ENCODE measurements around the gene STUM.

STUM gene

DNA sequence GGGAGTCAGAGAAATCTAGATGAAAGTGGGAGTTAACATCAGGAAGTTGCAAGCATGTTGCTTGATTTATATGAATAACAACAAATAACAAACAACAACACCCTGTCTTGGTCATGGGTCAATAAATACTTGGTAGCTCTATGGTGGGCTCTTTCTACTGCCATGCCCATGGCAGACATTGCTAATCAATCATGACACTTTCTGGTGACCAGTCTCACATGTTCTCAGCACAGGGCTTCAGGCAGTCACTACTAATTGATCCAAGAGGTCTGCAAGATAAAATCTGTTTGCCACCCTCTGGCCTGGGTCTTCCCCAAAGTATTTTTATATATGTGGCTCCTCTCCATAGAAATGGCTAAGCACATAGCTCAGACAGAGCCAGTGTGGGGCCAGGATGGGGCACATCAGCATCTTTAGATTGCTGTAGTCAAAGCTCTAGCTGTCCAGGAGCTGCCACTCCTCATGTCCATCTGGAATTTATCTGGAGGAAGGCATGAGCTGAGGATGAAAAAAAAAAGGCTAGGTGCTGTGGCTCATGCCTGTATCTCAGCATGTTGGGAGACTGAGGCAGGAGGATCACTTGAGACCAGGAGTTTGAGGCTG lies 51.2 kb downstream of the STUM start:
- Histone ChIP-seq H3K4me3 (ENCODE audit: low read length) (no peak overlapping the region), H3K36me3 (replicated peaks; ENCODE audit: insufficient read depth, low read length) (no peaks in the 10 kb centered on the region), H3K27me3 (replicated peaks; ENCODE audit: insufficient read depth, low read length) (no peaks in the 10 kb centered on the region), H4K20me1 (ENCODE audit: insufficient read depth, low read length) (no peaks in the 10 kb centered on the region), H2AFZ (ENCODE audit: low read length) (no peak overlapping the region), H3K9ac (ENCODE audit: low read length) (no peak overlapping the region), H3K79me2 (ENCODE audit: low read length) (no peaks in the 10 kb centered on the region), H3F3A (ENCODE audit: insufficient read depth, low read length) (no peaks in the 10 kb centered on the region), H3K27ac (ENCODE audit: low read length) (no peak overlapping the region), H3K4me2 (ENCODE audit: low read depth, low read length) (no peak overlapping the region), H3K9me2 (replicated peaks; ENCODE audit: insufficient read depth, low read length) (no peaks in the 10 kb centered on the region), H3K9me3 (replicated peaks; ENCODE audit: insufficient read depth, low read length) (no peaks in the 10 kb centered on the region), H3K4me1 (ENCODE audit: low read length) (peaks cover 4% of the 10 kb centered on the region; the same call in 1 of the 2 replicates)
- TF ChIP-seq EZH2 (optimal IDR thresholded peaks at IDR 0.05; ENCODE audit: low read depth, low read length) (no peak), EZH2phosphoT487 (IDR thresholded peaks at IDR 0.05; ENCODE audit: low read length) (no peak)
- TF ChIP-seq, protein P1, sequence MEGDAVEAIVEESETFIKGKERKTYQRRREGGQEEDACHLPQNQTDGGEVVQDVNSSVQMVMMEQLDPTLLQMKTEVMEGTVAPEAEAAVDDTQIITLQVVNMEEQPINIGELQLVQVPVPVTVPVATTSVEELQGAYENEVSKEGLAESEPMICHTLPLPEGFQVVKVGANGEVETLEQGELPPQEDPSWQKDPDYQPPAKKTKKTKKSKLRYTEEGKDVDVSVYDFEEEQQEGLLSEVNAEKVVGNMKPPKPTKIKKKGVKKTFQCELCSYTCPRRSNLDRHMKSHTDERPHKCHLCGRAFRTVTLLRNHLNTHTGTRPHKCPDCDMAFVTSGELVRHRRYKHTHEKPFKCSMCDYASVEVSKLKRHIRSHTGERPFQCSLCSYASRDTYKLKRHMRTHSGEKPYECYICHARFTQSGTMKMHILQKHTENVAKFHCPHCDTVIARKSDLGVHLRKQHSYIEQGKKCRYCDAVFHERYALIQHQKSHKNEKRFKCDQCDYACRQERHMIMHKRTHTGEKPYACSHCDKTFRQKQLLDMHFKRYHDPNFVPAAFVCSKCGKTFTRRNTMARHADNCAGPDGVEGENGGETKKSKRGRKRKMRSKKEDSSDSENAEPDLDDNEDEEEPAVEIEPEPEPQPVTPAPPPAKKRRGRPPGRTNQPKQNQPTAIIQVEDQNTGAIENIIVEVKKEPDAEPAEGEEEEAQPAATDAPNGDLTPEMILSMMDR (IDR thresholded peaks at IDR 0.05; ENCODE audit: low read length) = no peak
- no peak for DNase-seq

GRCh38 chr1:226600254-226600653 lies 51.7 kb downstream of the STUM start:
- Histone ChIP-seq H3K36me3 (replicated peaks; ENCODE audit: insufficient read depth, low read length) (no peaks in the 10 kb centered on the region), H3K9ac (ENCODE audit: low read length) (no peak overlapping the region), H4K20me1 (ENCODE audit: insufficient read depth, low read length) (no peaks in the 10 kb centered on the region), H3K4me3 (ENCODE audit: low read length) (no peak overlapping the region), H3K9me2 (replicated peaks; ENCODE audit: insufficient read depth, low read length) (no peaks in the 10 kb centered on the region), H3K27ac (ENCODE audit: low read length) (no peak overlapping the region), H3K27me3 (replicated peaks; ENCODE audit: insufficient read depth, low read length) (no peaks in the 10 kb centered on the region), H3F3A (ENCODE audit: insufficient read depth, low read length) (no peaks in the 10 kb centered on the region), H3K4me1 (ENCODE audit: low read length) (peaks cover 4% of the 10 kb centered on the region; the same call in 1 of the 2 replicates), H3K9me3 (replicated peaks; ENCODE audit: insufficient read depth, low read length) (no peaks in the 10 kb centered on the region), H3K79me2 (ENCODE audit: low read length) (no peaks in the 10 kb centered on the region), H2AFZ (ENCODE audit: low read length) (no peak overlapping the region), H3K4me2 (ENCODE audit: low read depth, low read length) (no peak overlapping the region)
- no peak for DNase-seq
- TF ChIP-seq, protein P1 (IDR thresholded peaks at IDR 0.05; ENCODE audit: low read length) = no peak
- TF ChIP-seq EZH2 (optimal IDR thresholded peaks at IDR 0.05; ENCODE audit: low read depth, low read length) (no peak), EZH2phosphoT487 (IDR thresholded peaks at IDR 0.05; ENCODE audit: low read length) (no peak)

DNA sequence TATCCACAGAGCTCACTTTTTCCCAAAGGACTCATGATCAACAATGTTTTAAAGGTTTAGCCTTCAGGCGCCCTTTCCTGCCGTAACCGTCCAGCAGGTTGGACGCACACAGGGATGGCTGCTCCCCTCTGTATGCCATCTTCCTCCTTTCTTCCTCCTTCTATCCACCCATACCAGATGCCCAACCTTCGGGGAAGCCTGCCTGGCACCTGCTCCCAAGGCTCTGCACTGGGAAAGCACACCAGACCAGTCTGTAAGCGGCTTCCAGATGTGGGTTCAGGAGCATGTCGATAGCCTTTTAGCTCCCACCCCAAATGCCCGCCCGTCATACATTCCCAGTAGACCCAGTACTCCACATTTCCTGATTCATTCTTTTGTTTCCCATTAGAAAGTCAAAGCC lies 52.9 kb downstream of the STUM start:
- Histone ChIP-seq H3K9me3 (replicated peaks; ENCODE audit: insufficient read depth, low read length) (no peaks in the 10 kb centered on the region), H4K20me1 (ENCODE audit: insufficient read depth, low read length) (no peaks in the 10 kb centered on the region), H3K9ac (ENCODE audit: low read length) (no peak overlapping the region), H3K4me1 (ENCODE audit: low read length) (peaks cover 4% of the 10 kb centered on the region; the same call in 1 of the 2 replicates), H3K9me2 (replicated peaks; ENCODE audit: insufficient read depth, low read length) (no peaks in the 10 kb centered on the region), H2AFZ (ENCODE audit: low read length) (no peak overlapping the region), H3F3A (ENCODE audit: insufficient read depth, low read length) (no peaks in the 10 kb centered on the region), H3K36me3 (replicated peaks; ENCODE audit: insufficient read depth, low read length) (no peaks in the 10 kb centered on the region), H3K27ac (ENCODE audit: low read length) (no peak overlapping the region), H3K79me2 (ENCODE audit: low read length) (no peaks in the 10 kb centered on the region), H3K4me2 (ENCODE audit: low read depth, low read length) (no peak overlapping the region), H3K4me3 (ENCODE audit: low read length) (no peak overlapping the region), H3K27me3 (replicated peaks; ENCODE audit: insufficient read depth, low read length) (no peaks in the 10 kb centered on the region)
- DNase-seq = no peak
- TF ChIP-seq, protein P1 (IDR thresholded peaks at IDR 0.05; ENCODE audit: low read length) = no peak
- TF ChIP-seq EZH2 (optimal IDR thresholded peaks at IDR 0.05; ENCODE audit: low read depth, low read length) (no peak), EZH2phosphoT487 (IDR thresholded peaks at IDR 0.05; ENCODE audit: low read length) (no peak)
